Body of pancreas (tissue), 4 donors: ENCODE data around the gene NBEA. TPM values are rescaled to one million over a fixed set of nuclear protein-coding genes. Genes with fewer than 3 reads are reported as not detected.
"Not testable (repeated sequence)": the region's sequence is repeated elsewhere in the genome, so short reads cannot be mapped to it uniquely, and the experiment has no call there.

Source experiments
- ATAC-seq: fragments of 150-250 bp; one replicate; pipeline ENCODE4 v1.9.1; 2016
- DNase-seq, 4 donors: peaks; one replicate each; pipeline ENCODE4 v3.0.0-alpha.2; 2019
- H3K27ac ChIP-seq, 4 donors: fragments of 200-600 bp; sonication (generic); 1 replicate in 3 of 4; 2 replicates in 1 of 4; pipeline versions ENCODE4 v1.5.1 to v1.6.1; 2016 to 2019; ENCODE audit warnings: mild to moderate bottlenecking in 1 of 4, mixed read lengths in 1 of 4, moderate library complexity in 1 of 4
- H3K27me3 ChIP-seq, 2 donors: fragments of 200-600 bp; sonication (generic); one replicate each; pipeline ENCODE4 v1.6.0; 2016; ENCODE audit warnings: mild to moderate bottlenecking in 1 of 2
- H3K36me3 ChIP-seq, 2 donors: fragments of 200-600 bp; sonication (generic); replicated peaks in 1 of 2; 2 replicates each; pipeline ENCODE4 v1.5.1; 2016; ENCODE audit warnings: low read depth in 2 of 2; ENCODE audit not compliant: insufficient read depth in 1 of 2
- H3K4me1 ChIP-seq: fragments of 200-600 bp; sonication (generic); one replicate; pipeline ENCODE4 v1.6.0; 2016
- H3K4me3 ChIP-seq, 2 donors: fragments of 200-600 bp; sonication (generic); 1 replicate in 1 of 2; 2 replicates in 1 of 2; pipeline ENCODE4 v1.5.1; 2016 to 2019
- H3K9me3 ChIP-seq, 3 donors: fragments of 200-600 bp; sonication (generic); 1 replicate in 2 of 3; 2 replicates in 1 of 3; pipeline ENCODE4 v1.5.1; 2016
- POLR2A ChIP-seq, 3 donors: fragments of 450-650 bp; IDR thresholded peaks; one replicate each; pipeline ENCODE4 v1.6.1; 2016; ENCODE audit warnings: antibody characterized with exemption in 3 of 3, mild to moderate bottlenecking in 2 of 3
- WGBS, 2 donors: methylation state at CpG; one replicate each; pipeline ENCODE4 v1.1.5; 2017; 5-methylcytosine and 5-hydroxymethylcytosine counted together
- intact Hi-C: fragments of 100-400 bp; cut with DNase I; formaldehyde crosslinking; loops from one replicate; pipeline ENCODE4 v1.15.1; 2023
- total RNA-seq, 2 donors: library from RNA; depleted of rRNA; stranded (reverse); fragments of >200 nt; gene quantifications; one replicate each; pipeline ENCODE4 v1.1.0, GENCODE V29; 2016
- TF ChIP-seq, protein P1 (sequence below), 7 experiments: fragments of 450-650 bp in 4 of 7; fragments of 200-600 bp in 3 of 7; sonication (generic) in 3 of 7; IDR thresholded peaks; one replicate each; pipeline ENCODE4 v1.5.1; 2016 to 2019; ENCODE audit warnings: antibody characterized with exemption in 7 of 7

NBEA gene
- total RNA-seq, 2 donors from 2014 or later, result 9.6 to 19.1 TPM

DNA sequence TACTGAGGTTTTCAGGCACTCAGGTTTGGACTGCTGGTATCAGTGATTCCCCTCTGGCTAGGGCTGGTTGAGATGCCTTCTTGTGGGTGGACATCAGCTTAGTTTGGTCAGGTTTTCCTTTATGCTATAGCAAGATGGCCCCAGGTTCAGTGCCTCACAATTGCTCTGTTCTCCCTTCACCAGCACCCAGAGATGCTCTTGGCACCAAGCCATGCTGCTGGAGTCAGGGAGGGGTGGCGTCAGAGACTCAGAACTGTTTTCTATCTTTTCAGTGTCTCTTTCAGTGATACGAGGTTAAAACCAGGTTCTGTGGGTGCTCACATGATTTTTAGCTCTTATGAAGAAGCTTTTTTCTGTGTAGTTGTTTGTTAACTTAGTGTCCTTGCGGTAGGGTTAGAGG lies 96.9 kb downstream of the NBEA start:
- 83 to 86% methylated on average over 3 of the region's 3 CpGs for WGBS, 2 donors
- no peaks in the 10 kb centered on the region for H3K36me3 ChIP-seq
- ATAC-seq (no peak), DNase-seq (no peak)
- no peaks in the 10 kb centered on the region for H3K4me1 ChIP-seq
- TF ChIP-seq POLR2A (IDR thresholded peaks at IDR 0.05), result no peak
- TF ChIP-seq, protein P1, sequence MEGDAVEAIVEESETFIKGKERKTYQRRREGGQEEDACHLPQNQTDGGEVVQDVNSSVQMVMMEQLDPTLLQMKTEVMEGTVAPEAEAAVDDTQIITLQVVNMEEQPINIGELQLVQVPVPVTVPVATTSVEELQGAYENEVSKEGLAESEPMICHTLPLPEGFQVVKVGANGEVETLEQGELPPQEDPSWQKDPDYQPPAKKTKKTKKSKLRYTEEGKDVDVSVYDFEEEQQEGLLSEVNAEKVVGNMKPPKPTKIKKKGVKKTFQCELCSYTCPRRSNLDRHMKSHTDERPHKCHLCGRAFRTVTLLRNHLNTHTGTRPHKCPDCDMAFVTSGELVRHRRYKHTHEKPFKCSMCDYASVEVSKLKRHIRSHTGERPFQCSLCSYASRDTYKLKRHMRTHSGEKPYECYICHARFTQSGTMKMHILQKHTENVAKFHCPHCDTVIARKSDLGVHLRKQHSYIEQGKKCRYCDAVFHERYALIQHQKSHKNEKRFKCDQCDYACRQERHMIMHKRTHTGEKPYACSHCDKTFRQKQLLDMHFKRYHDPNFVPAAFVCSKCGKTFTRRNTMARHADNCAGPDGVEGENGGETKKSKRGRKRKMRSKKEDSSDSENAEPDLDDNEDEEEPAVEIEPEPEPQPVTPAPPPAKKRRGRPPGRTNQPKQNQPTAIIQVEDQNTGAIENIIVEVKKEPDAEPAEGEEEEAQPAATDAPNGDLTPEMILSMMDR (IDR thresholded peaks at IDR 0.05), result no peak
- H3K4me3 ChIP-seq, result no peak overlapping the region
- intact Hi-C loops, result no loop called here
- H3K27me3 ChIP-seq, result no peaks in the 10 kb centered on the region
- no peaks in the 10 kb centered on the region for H3K9me3 ChIP-seq
- no peak overlapping the region for H3K27ac ChIP-seq

DNA sequence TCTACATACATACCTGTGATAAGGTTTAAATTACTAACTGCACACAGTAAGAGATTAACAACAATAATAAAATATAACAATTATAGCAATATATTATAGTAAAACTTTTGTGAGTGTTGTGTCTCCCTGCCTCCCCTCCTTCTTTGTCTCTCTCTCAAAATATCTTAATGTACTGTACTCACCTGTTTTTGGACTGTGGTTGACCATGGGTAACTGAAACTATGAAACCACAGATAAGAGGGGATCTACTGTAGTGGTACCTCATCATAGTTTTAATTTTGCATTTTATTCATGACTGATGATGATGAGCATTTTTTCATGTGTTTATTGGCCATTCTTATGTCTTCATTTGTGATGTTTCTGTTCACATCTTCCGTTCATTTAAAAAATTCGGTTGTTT lies 104.5 kb downstream of the NBEA start:
- 62 to 93% methylated on average over 2 of the region's 2 CpGs for WGBS, 2 donors
- DNase-seq (no peak), ATAC-seq (no peak)
- no peak overlapping the region for H3K27ac ChIP-seq
- peaks cover 7% of the 10 kb centered on the region for H3K4me1 ChIP-seq
- H3K36me3 ChIP-seq, result no peaks in the 10 kb centered on the region
- no peaks in the 10 kb centered on the region for H3K27me3 ChIP-seq
- no peaks in the 10 kb centered on the region for H3K9me3 ChIP-seq
- intact Hi-C loops, result no loop called here
- TF ChIP-seq POLR2A (IDR thresholded peaks at IDR 0.05), result no peak
- TF ChIP-seq, protein P1 (IDR thresholded peaks at IDR 0.05), result no peak
- H3K4me3 ChIP-seq, result no peak overlapping the region

GRCh38 chr13:35055705-35056104 lies 113.6 kb downstream of the NBEA start:
- WGBS, 2 donors, result 92 to 95% methylated on average over 5 of the region's 5 CpGs
- H3K4me3 ChIP-seq, result no peak overlapping the region
- H3K27me3 ChIP-seq, result no peaks in the 10 kb centered on the region
- TF ChIP-seq, protein P1 (IDR thresholded peaks at IDR 0.05), result no peak
- TF ChIP-seq POLR2A (IDR thresholded peaks at IDR 0.05), result no peak
- no peaks in the 10 kb centered on the region for H3K9me3 ChIP-seq
- peaks cover under 1% of the 10 kb centered on the region for H3K4me1 ChIP-seq
- ATAC-seq (no peak), DNase-seq (no peak)
- intact Hi-C loops, result no loop called here
- no peak overlapping the region for H3K27ac ChIP-seq
- H3K36me3 ChIP-seq, result no peaks in the 10 kb centered on the region

GRCh38 chr13:35057858-35058257 lies 115.8 kb downstream of the NBEA start:
- no peaks in the 10 kb centered on the region for H3K4me1 ChIP-seq
- no peaks in the 10 kb centered on the region for H3K27me3 ChIP-seq
- WGBS, 2 donors, result 93 to 95% methylated on average over 6 of the region's 6 CpGs
- no peak for ATAC-seq
- no peak overlapping the region for H3K4me3 ChIP-seq
- intact Hi-C loops, result no loop called here
- no peaks in the 10 kb centered on the region for H3K36me3 ChIP-seq
- no peaks in the 10 kb centered on the region for H3K9me3 ChIP-seq
- DNase-seq, result no peak
- no peak overlapping the region for H3K27ac ChIP-seq
- TF ChIP-seq, protein P1 (IDR thresholded peaks at IDR 0.05), result no peak
- no peak for TF ChIP-seq POLR2A (IDR thresholded peaks at IDR 0.05)

- H3K27ac ChIP-seq, H3K36me3 ChIP-seq, H3K9me3 ChIP-seq, ATAC-seq, H3K27me3 ChIP-seq, DNase-seq, H3K4me3 ChIP-seq, H3K4me1 ChIP-seq, intact Hi-C loops: not testable (repeated sequence)
- whole genome bisulfite sequencing, 2 donors, result 88 to 92% methylated on average over 3 of the region's 3 CpGs
These were observed 116.5 kb downstream of the NBEA start for GRCh38 chr13:35058585-35058984.
